Stimulated activated CD8-positive, alpha-beta memory T cell treated with anti-CD3 and anti-CD28 coated beads, Interleukin-15, amount 100 ng/mL, for 1 hour (primary cell): ENCODE results near the gene SNTG2.

Source experiments
- DNase-seq: peaks from one replicate; pipeline ENCODE4 v3.0.0-alpha.2; 2020; ENCODE audit warnings: low read depth

SNTG2 gene

DNA sequence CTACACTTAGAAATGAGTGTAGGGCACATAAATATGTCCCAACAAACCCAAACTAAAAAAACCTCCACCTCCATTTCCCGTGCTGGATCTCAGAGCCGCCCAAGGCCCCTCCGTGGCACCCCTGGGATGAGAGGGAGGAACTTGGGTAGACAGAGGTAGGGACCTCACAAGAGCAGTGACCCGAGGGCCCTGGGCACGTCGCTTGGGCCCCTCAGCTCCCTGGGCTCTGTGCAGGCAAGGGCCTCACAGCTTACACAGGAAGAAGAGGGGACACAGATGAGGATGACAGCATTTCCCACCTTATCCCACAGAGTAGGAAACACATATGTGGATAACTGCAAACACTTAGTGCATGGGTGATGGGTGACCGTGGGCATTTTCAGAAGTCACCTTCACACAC is 368.7 kb downstream of the SNTG2 start:
- DNase-seq: no peak

- no peak for DNase-seq
Observed at GRCh38 chr2:1321321-1321720, 370.7 kb downstream of the SNTG2 start.

DNA sequence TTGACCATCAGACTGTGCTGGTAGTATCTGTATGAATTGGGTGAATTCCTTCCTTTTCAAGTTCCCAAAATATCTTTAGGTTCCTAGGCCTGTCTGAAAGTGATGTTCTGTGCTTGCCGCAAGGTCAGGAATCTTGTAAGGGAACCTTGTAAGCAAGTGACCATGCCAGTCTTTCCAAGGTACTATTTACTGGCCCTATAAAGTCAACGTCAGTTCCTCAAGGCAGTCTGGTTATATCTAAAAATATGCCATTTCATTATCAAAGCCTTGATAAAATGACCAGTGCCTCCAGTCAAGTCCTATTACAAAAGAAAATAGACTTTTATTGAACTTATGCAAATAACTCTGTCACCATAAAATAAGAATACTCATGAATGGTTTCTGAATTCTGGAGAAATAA is 374.2 kb downstream of the SNTG2 start:
- no peak for DNase-seq

DNA sequence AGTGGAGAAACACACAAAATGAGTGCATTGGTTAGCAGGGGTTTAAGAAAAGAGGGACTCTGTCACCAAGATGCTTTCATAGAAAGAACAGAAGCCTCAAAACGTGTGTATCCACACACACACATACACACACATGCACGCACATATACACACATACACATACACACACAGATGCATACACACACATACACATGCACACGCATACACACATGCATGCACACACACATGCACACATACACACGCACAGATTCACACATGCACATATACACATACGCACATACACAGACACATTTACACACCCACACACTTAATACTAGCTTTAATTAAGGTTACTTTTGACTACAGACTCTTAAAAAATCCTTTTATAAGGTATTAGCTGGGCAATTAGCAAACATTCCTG is 378.0 kb downstream of the SNTG2 start:
- no peak for DNase-seq

DNA sequence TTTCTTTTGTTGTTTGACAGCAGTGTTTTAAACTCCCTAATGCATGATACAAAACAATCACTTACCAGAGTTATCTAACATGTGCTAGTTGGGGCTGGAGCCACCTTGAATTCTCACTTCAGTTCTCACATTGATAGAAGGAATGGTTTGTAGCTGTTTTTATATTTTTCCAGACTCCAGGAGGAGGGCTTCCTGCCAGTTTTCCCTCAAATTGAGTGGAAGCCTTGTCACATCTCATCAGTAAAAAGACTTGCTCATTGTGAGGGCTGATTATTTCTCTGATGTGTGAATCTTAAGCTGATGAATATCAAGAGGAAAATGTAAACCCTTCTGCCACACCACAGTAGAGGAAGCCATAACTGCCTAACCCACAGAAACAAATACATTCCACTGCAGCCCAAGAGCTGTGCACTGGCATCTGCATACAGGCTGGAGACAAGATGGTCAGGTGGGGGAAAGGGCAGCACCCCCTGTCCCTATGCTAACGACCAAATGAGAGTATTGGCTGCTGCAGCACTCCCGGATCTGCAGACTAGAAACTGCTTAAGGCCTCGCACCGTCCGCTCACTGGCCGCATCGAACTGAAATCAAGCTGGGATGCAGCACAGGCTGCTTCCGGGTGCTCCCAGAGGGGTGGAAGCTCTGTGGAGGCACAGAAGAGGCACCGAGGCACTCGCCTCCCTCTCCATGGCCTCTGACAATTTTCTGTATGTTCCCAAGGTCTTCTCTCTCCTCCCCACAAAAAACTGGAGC is 388.9 kb downstream of the SNTG2 start:
- DNase-seq: no peak

DNA sequence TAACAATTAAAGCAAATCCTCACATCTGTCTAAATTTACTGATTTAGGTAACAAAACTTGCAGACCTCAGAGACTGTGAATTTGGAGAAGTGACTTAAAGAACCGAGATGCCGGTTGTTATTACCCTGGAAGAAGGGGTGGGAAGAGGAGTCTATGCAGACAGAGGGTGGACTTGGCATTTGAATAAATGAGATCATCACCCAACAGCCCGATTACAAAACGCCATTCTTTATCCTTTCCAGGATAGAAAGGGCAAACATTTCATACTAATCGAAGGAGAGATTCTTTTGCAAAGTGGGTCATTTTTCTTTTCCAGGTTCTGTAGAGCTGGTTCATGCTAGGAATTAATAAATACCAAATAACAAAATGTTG is 389.5 kb downstream of the SNTG2 start:
- DNase-seq: no peak

GRCh38 chr2:1341404-1342120 is 390.9 kb downstream of the SNTG2 start:
- DNase-seq: no peak

DNA sequence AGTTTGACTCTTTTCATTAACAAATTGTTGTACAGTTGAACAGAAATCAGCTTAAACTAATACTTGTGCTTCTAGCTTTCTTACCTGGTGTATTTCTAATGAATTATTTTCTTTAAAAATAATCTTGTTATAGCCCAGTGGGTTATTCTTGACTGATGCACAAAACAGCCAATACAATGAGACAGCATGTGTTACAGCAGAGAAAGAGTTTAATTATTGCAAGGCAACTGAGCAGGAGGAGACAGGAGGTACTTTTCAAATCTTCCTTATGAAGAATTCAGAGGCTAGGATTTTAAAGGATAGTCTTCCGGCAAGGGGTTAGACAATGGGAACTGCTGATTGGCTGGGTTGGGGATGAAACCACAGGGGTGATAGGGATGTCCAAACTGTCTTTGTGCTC is 398.1 kb downstream of the SNTG2 start:
- no peak for DNase-seq

DNA sequence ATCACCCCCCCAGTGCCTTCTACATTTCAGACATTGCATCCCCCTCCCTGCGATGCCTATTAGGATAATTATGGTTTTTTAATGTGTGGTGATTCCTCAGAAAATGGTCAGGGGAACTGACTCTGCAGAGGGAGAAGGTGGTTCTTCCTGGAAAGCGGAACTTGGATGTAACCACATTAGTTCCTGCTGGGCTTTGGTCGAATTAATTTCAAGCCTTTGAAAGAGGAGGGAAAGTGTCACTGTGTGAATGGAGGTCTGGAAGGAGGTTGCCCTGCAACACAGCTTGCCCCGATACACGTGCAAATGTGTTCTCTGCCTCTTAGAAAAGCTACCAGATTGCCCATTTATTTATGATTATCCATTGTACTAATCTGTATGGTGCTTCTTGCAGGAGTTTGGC is 399.5 kb downstream of the SNTG2 start:
- DNase-seq: no peak

DNA sequence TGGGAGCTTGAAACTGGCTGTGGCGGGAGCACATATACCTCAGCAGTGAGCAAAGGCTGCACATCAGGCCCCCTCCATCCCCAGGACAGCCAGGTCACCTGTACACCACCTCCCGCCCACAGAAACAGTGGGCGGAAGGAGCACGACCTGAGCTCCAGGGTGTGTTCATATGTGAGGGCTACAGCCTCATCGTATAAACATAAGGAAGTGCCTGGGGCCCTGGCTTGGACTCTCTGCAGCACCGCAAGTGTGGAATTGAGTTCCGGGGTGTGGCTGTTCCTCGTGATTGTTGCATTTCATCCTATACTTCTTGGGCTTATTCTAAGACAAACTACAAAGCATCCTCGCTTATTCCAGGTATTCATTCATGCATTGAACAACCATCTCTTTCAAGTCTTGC is 402.5 kb downstream of the SNTG2 start:
- no peak for DNase-seq

DNA sequence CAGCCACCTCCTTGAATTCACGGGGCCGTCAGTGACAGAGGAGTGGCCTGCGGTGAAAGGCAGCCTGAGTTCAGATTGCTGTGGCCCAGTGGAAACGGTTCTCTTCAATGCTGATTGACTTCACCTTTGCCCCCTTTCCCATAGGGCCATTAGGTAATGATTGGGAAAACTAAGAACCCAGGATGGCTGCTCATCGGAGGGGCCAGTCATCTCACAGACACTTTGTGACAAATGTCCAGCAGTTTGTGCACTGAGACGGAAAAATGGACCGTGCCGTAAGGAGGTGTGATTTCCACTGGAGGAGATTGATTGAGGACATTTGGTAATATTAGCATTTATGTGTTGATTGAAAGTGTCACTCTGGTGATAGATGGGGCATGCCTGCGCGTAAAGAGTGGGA is 402.9 kb downstream of the SNTG2 start:
- no peak for DNase-seq

DNA sequence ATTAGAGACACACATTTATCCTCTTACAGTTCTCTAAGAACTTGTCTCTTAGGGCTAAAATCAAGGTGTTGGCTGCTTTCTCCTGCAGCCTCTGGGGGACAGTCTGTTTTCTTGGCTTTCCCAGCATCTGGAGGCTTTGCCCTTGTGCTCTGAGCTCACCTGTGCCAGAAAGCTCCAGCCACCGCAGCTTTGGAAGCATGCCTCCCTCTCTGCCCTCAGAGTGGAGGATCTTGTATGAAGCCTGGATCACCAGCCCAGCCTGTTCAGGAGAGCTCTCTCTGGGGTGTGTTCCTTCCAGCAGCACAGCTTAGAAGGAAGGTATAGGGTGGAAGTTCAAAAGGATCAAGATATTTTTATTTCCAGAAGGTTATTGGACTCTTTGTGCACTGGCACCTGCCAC is 409.5 kb downstream of the SNTG2 start:
- no peak for DNase-seq

DNA sequence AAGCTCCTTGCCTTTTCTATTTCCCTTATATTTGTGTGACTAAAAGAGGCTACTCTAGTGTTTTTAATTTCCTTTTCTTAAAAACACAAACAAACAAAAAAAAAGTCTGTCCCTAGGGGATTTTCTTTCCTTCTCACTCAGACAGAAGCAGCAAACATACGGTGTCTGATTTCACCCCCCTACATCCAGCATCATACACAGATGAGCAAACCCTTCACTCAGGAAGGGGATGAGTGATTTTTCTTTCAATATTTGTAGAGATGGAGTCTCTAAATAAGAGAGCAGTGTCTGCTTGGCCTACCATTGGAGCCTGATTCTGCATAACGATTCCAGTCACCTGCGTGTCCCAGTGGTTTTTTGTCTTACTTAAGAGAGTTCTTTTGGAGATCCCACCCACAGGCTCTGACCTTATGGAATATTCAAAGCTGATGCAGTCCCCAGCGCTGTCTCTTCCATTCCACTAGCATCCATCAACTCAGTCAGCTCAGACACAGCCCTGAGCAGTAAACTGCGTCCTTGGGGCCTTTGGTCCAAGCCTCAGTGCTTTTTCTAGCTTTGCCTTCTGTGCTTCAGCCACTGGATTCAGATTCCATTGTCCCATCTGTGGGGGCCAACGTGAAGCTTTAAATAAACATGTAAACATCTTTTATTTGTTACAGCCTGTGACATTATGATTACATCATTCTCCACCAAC is 410.1 kb downstream of the SNTG2 start:
- no peak for DNase-seq

DNA sequence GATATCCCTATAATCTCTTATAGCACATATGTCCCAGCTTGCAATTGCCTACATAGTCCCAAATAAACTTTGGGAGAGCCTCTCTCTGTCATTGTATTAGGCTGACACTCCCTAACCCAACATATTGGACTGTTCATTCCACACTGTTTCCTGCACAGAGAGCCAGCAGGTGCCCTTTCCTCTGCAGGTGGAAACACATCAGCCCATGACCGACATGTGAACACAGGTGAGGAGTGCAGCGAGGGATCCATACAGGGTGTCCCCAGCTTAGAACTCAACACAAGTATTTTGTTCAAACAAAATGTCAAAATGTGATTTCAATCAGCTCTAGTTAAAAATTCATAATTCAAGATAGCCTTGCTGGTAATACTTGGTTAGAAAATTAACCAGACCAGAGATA is 412.7 kb downstream of the SNTG2 start:
- DNase-seq: no peak

- no peak for DNase-seq
Observed at GRCh38 chr2:1366546-1367134, 416.0 kb downstream of the SNTG2 start.

DNA sequence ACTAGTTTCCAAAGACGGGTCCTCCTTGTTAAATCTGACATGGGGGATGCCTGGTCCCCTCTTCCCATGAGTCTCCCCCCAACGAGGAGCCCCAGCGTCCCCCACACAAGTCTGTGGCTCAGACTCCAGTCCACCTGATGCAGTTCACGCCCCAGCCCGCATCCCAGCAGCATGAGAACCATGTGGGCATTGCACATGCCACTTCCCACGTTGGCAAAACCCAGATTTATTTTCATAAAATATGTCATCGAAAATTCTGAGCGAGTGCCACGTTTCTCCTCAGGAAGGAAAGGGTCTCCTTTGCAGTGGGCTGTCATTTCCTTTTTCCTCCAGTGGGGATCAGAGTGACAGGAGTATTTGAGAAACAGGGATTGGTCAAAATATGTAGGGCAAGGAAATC is 417.0 kb downstream of the SNTG2 start:
- no peak for DNase-seq

GRCh38 chr2:1369905-1370304 is 419.3 kb downstream of the SNTG2 start:
- no peak for DNase-seq

GRCh38 chr2:1370461-1370860 is 419.8 kb downstream of the SNTG2 start:
- no peak for DNase-seq

GRCh38 chr2:1371082-1371481 is 420.4 kb downstream of the SNTG2 start:
- no peak for DNase-seq

GRCh38 chr2:1373830-1374229 is 423.2 kb downstream of the SNTG2 start:
- no peak for DNase-seq

DNA sequence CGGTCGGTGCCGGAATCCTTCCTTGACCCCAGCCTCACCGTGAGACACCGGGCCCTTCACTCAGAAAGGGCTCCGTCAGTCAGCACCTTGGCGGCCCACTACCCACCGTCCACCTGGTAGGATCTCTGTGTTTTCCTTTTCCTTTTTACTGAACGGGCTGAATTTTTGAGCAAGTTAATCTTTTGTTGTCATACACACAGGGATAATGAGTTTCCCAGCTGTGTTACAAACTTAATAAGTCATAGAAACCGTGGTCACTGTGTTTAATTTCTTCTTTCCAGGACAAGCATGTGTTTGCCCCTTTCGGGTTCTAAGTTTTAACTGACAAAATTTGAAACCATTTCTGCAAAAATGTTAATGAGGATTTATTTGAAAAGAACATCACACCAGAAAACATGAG is 423.6 kb downstream of the SNTG2 start:
- no peak for DNase-seq

GRCh38 chr2:1375794-1376193 is 425.1 kb downstream of the SNTG2 start:
- DNase-seq: no peak

DNA sequence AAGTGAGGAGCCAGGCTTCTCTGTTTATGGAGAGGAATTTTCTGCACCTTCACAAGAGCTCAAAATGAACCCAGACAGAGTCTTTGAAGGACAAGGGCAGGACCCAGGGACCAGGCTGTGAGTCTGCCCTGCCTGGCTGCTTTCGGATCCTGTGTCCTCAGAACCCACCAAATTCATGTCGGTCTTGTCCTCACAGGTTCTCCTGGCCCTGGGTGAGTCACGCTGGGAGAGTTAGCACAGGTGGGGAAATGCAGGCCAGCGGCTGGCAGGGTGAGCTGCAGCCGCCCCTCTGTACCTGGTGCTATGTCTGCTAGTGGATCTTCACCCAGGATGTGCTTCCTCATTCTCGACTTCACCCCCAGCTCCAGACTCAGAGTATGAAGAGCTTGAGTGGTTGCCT is 426.8 kb downstream of the SNTG2 start:
- DNase-seq: no peak
